Liver (tissue), 9 donors: Measurements from ENCODE around the gene FOSL2. TPM values are rescaled to one million over a fixed set of nuclear protein-coding genes. Genes with fewer than 3 reads are reported as not detected.

Experiments
- DNase-seq: peaks from one replicate; pipeline ENCODE4 v3.0.0-alpha.2; 2017; ENCODE audit warnings: low spot score
- H3K27ac ChIP-seq, 2 donors: one replicate each; pipeline ENCODE4 v1.7.0; 2013; ENCODE audit warnings: inconsistent platforms in 2 of 2, low read length in 2 of 2, control low read depth in 1 of 2, low read depth in 1 of 2, mild to moderate bottlenecking in 1 of 2
- H3K27me3 ChIP-seq, 4 donors: one replicate each; pipeline versions ENCODE4 v1.6.1 to v1.7.0; 2013; ENCODE audit warnings: low read length in 3 of 4, inconsistent platforms in 1 of 4, mild to moderate bottlenecking in 1 of 4, moderate library complexity in 1 of 4; ENCODE audit not compliant: control insufficient read depth in 4 of 4, insufficient read depth in 4 of 4
- H3K36me3 ChIP-seq, 4 donors: one replicate each; pipeline versions ENCODE4 v1.6.1 to v1.7.0; 2013; ENCODE audit warnings: low read length in 3 of 4, mild to moderate bottlenecking in 3 of 4, low read depth in 1 of 4, moderate library complexity in 1 of 4; ENCODE audit not compliant: control insufficient read depth in 4 of 4, insufficient read depth in 3 of 4
- H3K4me1 ChIP-seq, 4 donors: one replicate each; pipeline versions ENCODE4 v1.6.1 to v1.7.0; 2013; ENCODE audit warnings: low read length in 3 of 4, mild to moderate bottlenecking in 3 of 4, moderate library complexity in 1 of 4; ENCODE audit not compliant: control insufficient read depth in 4 of 4, insufficient read depth in 4 of 4
- H3K4me3 ChIP-seq, 3 donors: one replicate each; pipeline versions ENCODE4 v1.6.1 to v1.7.0; 2013; ENCODE audit warnings: low read length in 3 of 3, control low read depth in 1 of 3, low read depth in 1 of 3, mild to moderate bottlenecking in 1 of 3
- H3K9ac ChIP-seq, 2 donors: one replicate each; pipeline ENCODE4 v1.7.0; 2013; ENCODE audit warnings: low read length in 2 of 2, mild to moderate bottlenecking in 2 of 2, moderate library complexity in 2 of 2, control low read depth in 1 of 2, low read depth in 1 of 2
- H3K9me3 ChIP-seq, 4 donors: one replicate each; pipeline versions ENCODE4 v1.6.1 to v1.7.0; 2013; ENCODE audit warnings: low read length in 3 of 4; ENCODE audit not compliant: control insufficient read depth in 4 of 4
- EGR1 ChIP-seq, 2 donors: IDR thresholded peaks; 2 replicates each; pipeline ENCODE4 v1.6.1; 2016 to 2018; ENCODE audit warnings: antibody characterized with exemption in 2 of 2, low read depth in 2 of 2
- FOXA1 ChIP-seq: IDR thresholded peaks from 2 replicates; pipeline ENCODE4 v1.6.1; 2016; ENCODE audit warnings: antibody characterized with exemption
- FOXA2 ChIP-seq: IDR thresholded peaks from 2 replicates; pipeline ENCODE4 v1.6.1; 2016; ENCODE audit warnings: antibody characterized with exemption
- GABPA ChIP-seq, 2 donors: IDR thresholded peaks in 1 of 2; conservative IDR thresholded peaks in 1 of 2; 2 replicates each; pipeline ENCODE4 v1.6.1; 2016; ENCODE audit warnings: antibody characterized with exemption in 2 of 2, mild to moderate bottlenecking in 1 of 2, moderate library complexity in 1 of 2
- HNF4A ChIP-seq, 2 donors: conservative IDR thresholded peaks; 2 replicates each; pipeline ENCODE4 v1.6.1; 2016; ENCODE audit warnings: antibody characterized with exemption in 2 of 2, mild to moderate bottlenecking in 2 of 2
- JUND ChIP-seq, 2 donors: IDR thresholded peaks; 2 replicates each; pipeline ENCODE4 v1.6.1; 2016; ENCODE audit warnings: antibody characterized with exemption in 2 of 2
- NR2F2 ChIP-seq: IDR thresholded peaks from 2 replicates; pipeline ENCODE4 v1.6.1; 2016; ENCODE audit warnings: antibody characterized with exemption
- RAD21 ChIP-seq, 2 donors: IDR thresholded peaks; 2 replicates each; pipeline ENCODE4 v1.6.1; 2016; ENCODE audit warnings: antibody characterized with exemption in 2 of 2, mild to moderate bottlenecking in 2 of 2
- RXRA ChIP-seq, 2 donors: IDR thresholded peaks; 2 replicates each; pipeline ENCODE4 v1.6.1; 2017 to 2018; ENCODE audit warnings: antibody characterized with exemption in 2 of 2, mild to moderate bottlenecking in 1 of 2
- TAF1 ChIP-seq: conservative IDR thresholded peaks from 2 replicates; pipeline ENCODE4 v1.6.1; 2016; ENCODE audit warnings: antibody characterized with exemption, mild to moderate bottlenecking
- WGBS: extraction: QIAGEN DNeasy Blood & Tissue Kit; methylation state at CpG from one replicate; pipeline ENCODE4 v1.1.7; 2013; 5-methylcytosine and 5-hydroxymethylcytosine counted together
- polyA plus RNA-seq, 2 donors: library from polyadenylated mRNA; stranded (reverse) in 1 of 2; unstranded in 1 of 2; fragments of 200-250 nt in 1 of 2; fragments of >200 nt in 1 of 2; fragmentation: Nextera tagmentation in 1 of 2; extraction: Ambion mirVana in 1 of 2; gene quantifications; one replicate each; pipeline versions ENCODE4 v1.2.1 to v1.2.3, GENCODE V29; 2013 to 2015
- total RNA-seq, 2 donors: library from RNA; depleted of rRNA; stranded (reverse); fragments of >200 nt; gene quantifications; one replicate each; pipeline ENCODE4 v1.2.3, GENCODE V29; 2014
- TF ChIP-seq, protein P1 (sequence below): fragments of 150-350 bp; IDR thresholded peaks from 2 replicates; pipeline ENCODE4 v1.5.1; 2017; ENCODE audit warnings: improper control_type of control experiment, low read depth, low read length; ENCODE audit not compliant: missing input control
- TF ChIP-seq, protein P2 (sequence below): IDR thresholded peaks from 2 replicates; pipeline ENCODE4 v1.6.1; 2016; ENCODE audit warnings: antibody characterized with exemption
- TF ChIP-seq, protein P3 (sequence below): IDR thresholded peaks from 2 replicates; pipeline ENCODE4 v1.6.1; 2016; ENCODE audit warnings: antibody characterized with exemption
- TF ChIP-seq, protein P4 (sequence below): IDR thresholded peaks from 2 replicates; pipeline ENCODE4 v1.6.1; 2016; ENCODE audit warnings: antibody characterized with exemption, mild to moderate bottlenecking
- donor health status: healthy.
- donor health status: healthy.
- donor health status: healthy.
- donor health status: healthy.
- donor health status: healthy.

The FOSL2 gene
- total and polyA plus RNA-seq, 4 donors = 1.9 to 10.7 (median 2.6) TPM

DNA sequence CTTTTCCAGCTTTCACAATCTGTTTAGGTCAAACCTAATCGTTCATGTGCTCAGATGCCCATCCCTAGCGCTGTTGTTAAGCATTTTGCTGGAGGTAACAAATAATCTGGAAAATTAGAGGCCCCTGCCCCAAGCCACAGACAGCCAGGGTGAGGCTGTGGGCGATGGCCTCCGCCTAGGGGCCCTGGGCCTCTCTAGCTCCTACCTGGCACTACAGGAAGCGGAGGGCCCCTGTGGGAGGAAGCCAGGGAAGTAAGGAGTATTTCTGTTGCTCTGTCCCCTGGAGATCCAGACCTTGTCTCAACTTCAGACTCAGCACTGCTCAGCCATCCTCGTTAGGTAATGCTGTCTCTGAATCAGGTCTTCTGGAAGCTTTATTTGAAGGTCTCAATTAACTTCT, 12.4 kb upstream of the FOSL2 start:
- Histone ChIP-seq H3K9ac (no peak overlapping the region), H3K27me3 (no peaks in the 10 kb centered on the region), H3K9me3 (no peaks in the 10 kb centered on the region), H3K36me3 (no peaks in the 10 kb centered on the region), H3K27ac (no peak overlapping the region), H3K4me1 (peaks cover 5 to 21% (median 17%) of the 10 kb centered on the region in 4 donors), H3K4me3 (no peak overlapping the region)
- WGBS = 89% methylated on average over 6 of the region's 6 CpGs
- TF ChIP-seq, protein P1, sequence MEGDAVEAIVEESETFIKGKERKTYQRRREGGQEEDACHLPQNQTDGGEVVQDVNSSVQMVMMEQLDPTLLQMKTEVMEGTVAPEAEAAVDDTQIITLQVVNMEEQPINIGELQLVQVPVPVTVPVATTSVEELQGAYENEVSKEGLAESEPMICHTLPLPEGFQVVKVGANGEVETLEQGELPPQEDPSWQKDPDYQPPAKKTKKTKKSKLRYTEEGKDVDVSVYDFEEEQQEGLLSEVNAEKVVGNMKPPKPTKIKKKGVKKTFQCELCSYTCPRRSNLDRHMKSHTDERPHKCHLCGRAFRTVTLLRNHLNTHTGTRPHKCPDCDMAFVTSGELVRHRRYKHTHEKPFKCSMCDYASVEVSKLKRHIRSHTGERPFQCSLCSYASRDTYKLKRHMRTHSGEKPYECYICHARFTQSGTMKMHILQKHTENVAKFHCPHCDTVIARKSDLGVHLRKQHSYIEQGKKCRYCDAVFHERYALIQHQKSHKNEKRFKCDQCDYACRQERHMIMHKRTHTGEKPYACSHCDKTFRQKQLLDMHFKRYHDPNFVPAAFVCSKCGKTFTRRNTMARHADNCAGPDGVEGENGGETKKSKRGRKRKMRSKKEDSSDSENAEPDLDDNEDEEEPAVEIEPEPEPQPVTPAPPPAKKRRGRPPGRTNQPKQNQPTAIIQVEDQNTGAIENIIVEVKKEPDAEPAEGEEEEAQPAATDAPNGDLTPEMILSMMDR = no peak
- no peak for TF ChIP-seq GABPA (IDR thresholded peaks at IDR 0.05 in 1 of 2, conservative IDR thresholded peaks at IDR 0.05 in 1 of 2)
- DNase-seq = no peak

DNA sequence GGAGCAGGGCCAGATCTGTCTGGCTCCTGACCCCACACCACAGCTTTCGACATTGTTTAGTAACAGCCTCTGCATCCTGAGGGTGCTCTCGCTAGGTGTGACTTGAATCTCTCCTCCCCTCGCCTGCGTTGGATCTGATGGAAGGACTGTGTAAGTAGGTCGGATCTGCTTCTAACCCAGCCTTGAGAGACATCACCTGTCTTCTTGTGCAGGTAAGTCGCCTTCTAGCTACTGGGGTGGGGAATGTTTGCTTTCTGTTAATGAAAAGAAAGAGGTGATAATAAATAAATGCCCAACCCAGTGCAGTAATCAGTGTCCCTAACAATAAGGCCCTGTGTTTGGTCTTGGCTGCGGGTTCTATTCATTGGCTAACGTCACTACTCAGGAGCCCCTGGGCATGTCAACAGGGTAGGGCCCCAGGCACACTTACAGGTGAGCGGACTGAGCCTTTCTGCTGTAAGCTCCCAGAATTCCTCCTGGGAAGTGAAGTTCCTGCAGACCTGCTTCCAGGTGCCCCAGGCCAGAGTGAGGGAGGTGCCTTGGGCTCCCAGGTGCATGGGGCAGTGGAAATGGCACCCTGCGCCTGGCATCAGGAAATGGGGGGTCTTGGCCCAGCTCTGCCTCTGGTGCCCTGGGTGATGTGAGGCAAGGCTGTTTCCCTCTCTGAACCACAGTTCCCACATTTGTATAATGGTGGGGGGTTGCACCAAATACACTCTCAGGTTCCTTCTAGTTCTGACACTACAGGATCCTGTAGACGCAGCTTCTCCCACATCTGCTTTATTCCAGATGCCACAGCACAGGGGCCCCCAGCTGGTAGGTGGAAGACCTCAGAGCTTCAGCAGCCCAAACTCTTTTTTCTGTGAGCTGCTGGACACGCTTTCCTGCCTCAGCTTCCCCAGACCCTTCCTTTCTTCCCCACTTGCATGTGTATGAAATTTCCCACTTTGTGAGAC, 11.2 kb upstream of the FOSL2 start:
- DNase-seq = no peak
- Histone ChIP-seq H3K9me3 (no peaks in the 10 kb centered on the region), H3K4me1 (peaks cover 5 to 21% (median 17%) of the 10 kb centered on the region in 4 donors), H3K4me3 (no peak overlapping the region), H3K27ac (no peak overlapping the region), H3K27me3 (no peaks in the 10 kb centered on the region), H3K9ac (no peak overlapping the region), H3K36me3 (no peaks in the 10 kb centered on the region)
- TF ChIP-seq, protein P2, sequence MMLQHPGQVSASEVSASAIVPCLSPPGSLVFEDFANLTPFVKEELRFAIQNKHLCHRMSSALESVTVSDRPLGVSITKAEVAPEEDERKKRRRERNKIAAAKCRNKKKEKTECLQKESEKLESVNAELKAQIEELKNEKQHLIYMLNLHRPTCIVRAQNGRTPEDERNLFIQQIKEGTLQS = no peak
- TF ChIP-seq, protein P3, sequence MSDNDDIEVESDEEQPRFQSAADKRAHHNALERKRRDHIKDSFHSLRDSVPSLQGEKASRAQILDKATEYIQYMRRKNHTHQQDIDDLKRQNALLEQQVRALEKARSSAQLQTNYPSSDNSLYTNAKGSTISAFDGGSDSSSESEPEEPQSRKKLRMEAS = no peak
- TF ChIP-seq FOXA1 (no peak), GABPA (IDR thresholded peaks at IDR 0.05 in 1 of 2, conservative IDR thresholded peaks at IDR 0.05 in 1 of 2) (no peak), JUND (IDR thresholded peaks at IDR 0.05) (no peak), TAF1 (no peak), RXRA (IDR thresholded peaks at IDR 0.05) (no peak), EGR1 (IDR thresholded peaks at IDR 0.05; ENCODE audit: low read depth in 2 of 2) (no peak), RAD21 (IDR thresholded peaks at IDR 0.05) (no peak), NR2F2 (no peak), HNF4A (conservative IDR thresholded peaks at IDR 0.05) (no peak), FOXA2 (no peak)
- TF ChIP-seq, protein P1 = no peak
- TF ChIP-seq, protein P4, sequence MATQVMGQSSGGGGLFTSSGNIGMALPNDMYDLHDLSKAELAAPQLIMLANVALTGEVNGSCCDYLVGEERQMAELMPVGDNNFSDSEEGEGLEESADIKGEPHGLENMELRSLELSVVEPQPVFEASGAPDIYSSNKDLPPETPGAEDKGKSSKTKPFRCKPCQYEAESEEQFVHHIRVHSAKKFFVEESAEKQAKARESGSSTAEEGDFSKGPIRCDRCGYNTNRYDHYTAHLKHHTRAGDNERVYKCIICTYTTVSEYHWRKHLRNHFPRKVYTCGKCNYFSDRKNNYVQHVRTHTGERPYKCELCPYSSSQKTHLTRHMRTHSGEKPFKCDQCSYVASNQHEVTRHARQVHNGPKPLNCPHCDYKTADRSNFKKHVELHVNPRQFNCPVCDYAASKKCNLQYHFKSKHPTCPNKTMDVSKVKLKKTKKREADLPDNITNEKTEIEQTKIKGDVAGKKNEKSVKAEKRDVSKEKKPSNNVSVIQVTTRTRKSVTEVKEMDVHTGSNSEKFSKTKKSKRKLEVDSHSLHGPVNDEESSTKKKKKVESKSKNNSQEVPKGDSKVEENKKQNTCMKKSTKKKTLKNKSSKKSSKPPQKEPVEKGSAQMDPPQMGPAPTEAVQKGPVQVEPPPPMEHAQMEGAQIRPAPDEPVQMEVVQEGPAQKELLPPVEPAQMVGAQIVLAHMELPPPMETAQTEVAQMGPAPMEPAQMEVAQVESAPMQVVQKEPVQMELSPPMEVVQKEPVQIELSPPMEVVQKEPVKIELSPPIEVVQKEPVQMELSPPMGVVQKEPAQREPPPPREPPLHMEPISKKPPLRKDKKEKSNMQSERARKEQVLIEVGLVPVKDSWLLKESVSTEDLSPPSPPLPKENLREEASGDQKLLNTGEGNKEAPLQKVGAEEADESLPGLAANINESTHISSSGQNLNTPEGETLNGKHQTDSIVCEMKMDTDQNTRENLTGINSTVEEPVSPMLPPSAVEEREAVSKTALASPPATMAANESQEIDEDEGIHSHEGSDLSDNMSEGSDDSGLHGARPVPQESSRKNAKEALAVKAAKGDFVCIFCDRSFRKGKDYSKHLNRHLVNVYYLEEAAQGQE = no peak
- WGBS = 85% methylated on average over 12 of the region's 12 CpGs
